B cell (primary cell): ENCODE measurements around the gene RSPH6A. TPM values are rescaled to one million over a fixed set of nuclear protein-coding genes. Genes with fewer than 3 reads are reported as not detected.
A peak's percentile ranks its signal among the peaks of the same experiment; 100 is the strongest.

ENCODE experiments used
- ATAC-seq: fragments of 200-7000 bp; cut with Tn5 transposase; one replicate; pipeline ENCODE4 v1.10.0; 2021; ENCODE audit warnings: low read depth, mild to moderate bottlenecking, moderate number of reproducible peaks, moderate library complexity
- CTCF ChIA-PET: fragments of 350-600 bp; sonication (Branson Sonifier 250); formaldehyde crosslinking; loops from one replicate; lab custom pipeline; 2021; ENCODE audit warnings: antibody characterized with exemption, inconsistent platforms; lab: Charles Lee
- POLR2A ChIA-PET: fragments of 350-600 bp; sonication (Branson Sonifier 250); formaldehyde crosslinking; loops from one replicate; lab custom pipeline; 2021; ENCODE audit warnings: antibody characterized with exemption; lab: Charles Lee
- DNase-seq: peaks from one replicate; pipeline ENCODE4 v3.0.0; 2013
- H2AFZ ChIP-seq: 2 replicates; pipeline ENCODE4 v1.6.1; 2012; ENCODE audit warnings: mild to moderate bottlenecking, low read depth, low read length; ENCODE audit not compliant: insufficient read depth, poor library complexity, severe bottlenecking
- H3K27ac ChIP-seq, 2 donors: 1 replicate in 1 of 2; 2 replicates in 1 of 2; pipeline ENCODE4 v1.5.1; 2012 to 2013; ENCODE audit warnings: low read length in 2 of 2, mild to moderate bottlenecking in 2 of 2, moderate library complexity in 1 of 2
- H3K27me3 ChIP-seq, 4 experiments: fragments of 200-600 bp in 1 of 4; sonication (generic) in 1 of 4; replicated peaks in 1 of 4; 1 replicate in 2 of 4; 2 replicates in 2 of 4; pipeline versions ENCODE4 v1.6.1 to v1.7.0; 2013 to 2016; ENCODE audit warnings: low read length in 3 of 4, mild to moderate bottlenecking in 2 of 4, mixed read lengths in 1 of 4, moderate library complexity in 1 of 4; ENCODE audit not compliant: insufficient read depth in 4 of 4, control insufficient read depth in 3 of 4; ENCODE audit errors: control extremely low read depth in 1 of 4
- H3K36me3 ChIP-seq, 2 experiments: replicated peaks in 1 of 2; 1 replicate in 1 of 2; 2 replicates in 1 of 2; pipeline versions ENCODE4 v1.6.1 to v1.7.1; 2013; ENCODE audit warnings: low read length in 1 of 2; ENCODE audit not compliant: insufficient read depth in 2 of 2, control insufficient read depth in 1 of 2; ENCODE audit errors: control extremely low read depth in 1 of 2, extremely low read depth in 1 of 2
- H3K4me1 ChIP-seq, 2 donors: fragments of 200-600 bp in 1 of 2; sonication (generic) in 1 of 2; 1 replicate in 1 of 2; 2 replicates in 1 of 2; pipeline versions ENCODE4 v1.5.1 to v1.6.1; 2013 to 2017; ENCODE audit warnings: low read length in 2 of 2; ENCODE audit not compliant: control insufficient read depth in 2 of 2, insufficient read depth in 2 of 2
- H3K4me2 ChIP-seq: replicated peaks from 2 replicates; pipeline ENCODE3; 2012; ENCODE audit warnings: mild to moderate bottlenecking, low read depth, low read length; ENCODE audit not compliant: poor library complexity, severe bottlenecking
- H3K4me3 ChIP-seq, 5 experiments: fragments of 200-600 bp in 1 of 5; sonication (generic) in 1 of 5; 1 replicate in 3 of 5; 2 replicates in 2 of 5; pipeline versions ENCODE4 v1.5.1 to v1.7.0; 2011 to 2016; ENCODE audit warnings: low read length in 4 of 5, mild to moderate bottlenecking in 4 of 5, low read depth in 2 of 5, control low read depth in 1 of 5, moderate library complexity in 1 of 5; ENCODE audit not compliant: insufficient read depth in 1 of 5; ENCODE audit errors: control extremely low read depth in 1 of 5, extremely low read depth in 1 of 5
- H3K79me2 ChIP-seq: fragments of 200-600 bp; sonication (generic); one replicate; pipeline ENCODE4 v1.6.0; 2016; ENCODE audit warnings: low read length; ENCODE audit not compliant: control insufficient read depth, insufficient read depth
- H3K9ac ChIP-seq: fragments of 200-600 bp; sonication (generic); 2 replicates; pipeline ENCODE4 v1.6.1; 2017; ENCODE audit warnings: mild to moderate bottlenecking, low read length, moderate library complexity
- H3K9me3 ChIP-seq, 3 donors: one replicate each; pipeline versions ENCODE4 v1.6.1 to v1.7.1; 2013; ENCODE audit warnings: low read length in 2 of 3; ENCODE audit not compliant: control insufficient read depth in 2 of 3, insufficient read depth in 1 of 3; ENCODE audit errors: control extremely low read depth in 1 of 3
- H4K20me1 ChIP-seq: 2 replicates; pipeline ENCODE4 v1.6.0; 2012; ENCODE audit warnings: mild to moderate bottlenecking, low read length; ENCODE audit not compliant: insufficient read depth, control insufficient read depth, poor library complexity, severe bottlenecking
- H3K27ac Mint-ChIP-seq: one replicate; pipeline ENCODE4 v1.8.0; 2021; ENCODE audit warnings: mixed read lengths
- H3K27me3 Mint-ChIP-seq: one replicate; pipeline ENCODE4 v1.8.0; 2021; ENCODE audit warnings: mixed read lengths
- H3K4me1 Mint-ChIP-seq: one replicate; pipeline ENCODE4 v1.8.0; 2021; ENCODE audit warnings: mixed read lengths
- H3K4me3 Mint-ChIP-seq: one replicate; pipeline ENCODE4 v1.8.0; 2021; ENCODE audit warnings: mixed read lengths
- H3K9me3 Mint-ChIP-seq: one replicate; pipeline ENCODE4 v1.8.0; 2022; ENCODE audit warnings: mixed read lengths; ENCODE audit not compliant: insufficient read depth
- EZH2 ChIP-seq: IDR thresholded peaks from 2 replicates; pipeline ENCODE4 v1.6.1; 2012; ENCODE audit warnings: borderline replicate concordance, low read depth, mild to moderate bottlenecking, moderate library complexity, low read length; ENCODE audit not compliant: insufficient read depth, poor library complexity, severe bottlenecking
- WGBS: methylation state at CpG from one replicate; pipeline ENCODE4 v1.1.5; 2013; ENCODE audit warnings: missing lambda C conversion rate; ENCODE audit not compliant: insufficient coverage; 5-methylcytosine and 5-hydroxymethylcytosine counted together
- intact Hi-C: fragments of 100-400 bp; cut with micrococcal nuclease; formaldehyde crosslinking; loops from one replicate; pipeline ENCODE4 v1.10.0; 2022
- polyA plus RNA-seq: library from polyadenylated mRNA; depleted of rRNA; stranded (reverse); fragments of >200 nt; gene quantifications from 2 replicates; pipeline ENCODE4 v1.2.3, GENCODE V29; 2012
- total RNA-seq, 2 donors: library from RNA; stranded (reverse); fragments of 120-200 nt in 1 of 2; gene quantifications; 1 replicate in 1 of 2; 2 replicates in 1 of 2; pipeline versions ENCODE4 v1.2.3 to v1.2.4, GENCODE V29; 2013 to 2022
- TF ChIP-seq, protein P1 (sequence below): fragments of 200-600 bp; IDR thresholded peaks from one replicate; pipeline ENCODE4 v1.8.0; 2022; ENCODE audit warnings: antibody characterized with exemption, mild to moderate bottlenecking

RSPH6A gene
- total and polyA plus RNA-seq, 2 donors (not counting 1 experiment from before 2014, with no cell fraction given) = 0.03 to 0.62 TPM

- Histone ChIP-seq H4K20me1 (no peaks in the 10 kb centered on the region), H3K27ac (peak overlapping the region in 1 of 2 donors; percentile 11), H3K4me3 (peak overlapping the region; percentile 13 to 88 (median 81)), H2AFZ (peak overlapping the region; percentile 93), H3K9ac (peak overlapping the region; percentile 78), H3K27me3 (peaks cover 0 to 36% (median 8%) of the 10 kb centered on the region in 4 experiments), H3K4me2 (peak overlapping the region; percentile 96), H3K4me1 (peaks cover 12 to 32% of the 10 kb centered on the region in 2 donors), H3K9me3 (peaks cover 0 to 3% (median 0%) of the 10 kb centered on the region in 3 donors), H3K79me2 (no peaks in the 10 kb centered on the region), H3K36me3 (no peaks in the 10 kb centered on the region)
- no peak for DNase-seq
- intact Hi-C loops = loop anchor here (2.0 kb wide), 1 partner anchor 38 kb away; the partner anchor contains the start of gene FBXO46
- TF ChIP-seq EZH2 = no peak
- TF ChIP-seq, protein P1, sequence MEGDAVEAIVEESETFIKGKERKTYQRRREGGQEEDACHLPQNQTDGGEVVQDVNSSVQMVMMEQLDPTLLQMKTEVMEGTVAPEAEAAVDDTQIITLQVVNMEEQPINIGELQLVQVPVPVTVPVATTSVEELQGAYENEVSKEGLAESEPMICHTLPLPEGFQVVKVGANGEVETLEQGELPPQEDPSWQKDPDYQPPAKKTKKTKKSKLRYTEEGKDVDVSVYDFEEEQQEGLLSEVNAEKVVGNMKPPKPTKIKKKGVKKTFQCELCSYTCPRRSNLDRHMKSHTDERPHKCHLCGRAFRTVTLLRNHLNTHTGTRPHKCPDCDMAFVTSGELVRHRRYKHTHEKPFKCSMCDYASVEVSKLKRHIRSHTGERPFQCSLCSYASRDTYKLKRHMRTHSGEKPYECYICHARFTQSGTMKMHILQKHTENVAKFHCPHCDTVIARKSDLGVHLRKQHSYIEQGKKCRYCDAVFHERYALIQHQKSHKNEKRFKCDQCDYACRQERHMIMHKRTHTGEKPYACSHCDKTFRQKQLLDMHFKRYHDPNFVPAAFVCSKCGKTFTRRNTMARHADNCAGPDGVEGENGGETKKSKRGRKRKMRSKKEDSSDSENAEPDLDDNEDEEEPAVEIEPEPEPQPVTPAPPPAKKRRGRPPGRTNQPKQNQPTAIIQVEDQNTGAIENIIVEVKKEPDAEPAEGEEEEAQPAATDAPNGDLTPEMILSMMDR = no peak
- H3K4me1 Mint-ChIP-seq = peaks cover 29% of the 10 kb centered on the region
- under 1% methylated on average over 28 of the region's 33 CpGs for WGBS
- peak overlapping the region; percentile 90 for H3K4me3 Mint-ChIP-seq
- peaks cover 9% of the 10 kb centered on the region for H3K27me3 Mint-ChIP-seq
- ChIA-PET POLR2A (interaction anchor here (0.5 to 3.9 kb wide), 10 partner anchors 24 to 248 kb away, joined by 3 to 23 read pairs (median 4); partner anchors contain the start of genes DMWD, FBXO46, IRF2BP1 and SYMPK), CTCF (interaction anchor here (1.0 to 8.3 kb wide), 13 partner anchors 16 to 249 kb away, joined by 3 to 302 read pairs (median 10); partner anchors contain the start of genes CCDC61, DMWD, QPCTL and SNRPD2)
- H3K27ac Mint-ChIP-seq = no peak overlapping the region
- H3K9me3 Mint-ChIP-seq = no peaks in the 10 kb centered on the region
- no peak for ATAC-seq
These were observed 46.5 kb downstream of the RSPH6A start for GRCh38 chr19:45768655-45768983.
